IPS DF 6.9 (cell line): ENCODE results near the gene RIN3.

ENCODE experiments used
- DNase-seq: peaks from one replicate; pipeline ENCODE4 v3.0.0-alpha.2; 2013; ENCODE audit warnings: low read depth, low spot score
- H3K27ac ChIP-seq: one replicate; pipeline ENCODE4 v1.5.1; 2013; ENCODE audit warnings: low read length, control low read depth
- H3K27me3 ChIP-seq: 2 replicates; pipeline ENCODE4 v1.6.1; 2013; ENCODE audit warnings: mild to moderate bottlenecking, low read length; ENCODE audit not compliant: control insufficient read depth, insufficient read depth
- H3K36me3 ChIP-seq: 2 replicates; pipeline ENCODE4 v1.6.1; 2013; ENCODE audit warnings: low read length; ENCODE audit not compliant: control insufficient read depth, insufficient read depth
- H3K4me1 ChIP-seq: 2 replicates; pipeline ENCODE4 v1.6.1; 2013; ENCODE audit warnings: low read length; ENCODE audit not compliant: control insufficient read depth, insufficient read depth
- H3K4me3 ChIP-seq: 2 replicates; pipeline ENCODE4 v1.5.1; 2013; ENCODE audit warnings: mild to moderate bottlenecking, low read length
- H3K9me3 ChIP-seq: 2 replicates; pipeline ENCODE4 v1.6.1; 2013; ENCODE audit warnings: low read length, inconsistent platforms; ENCODE audit not compliant: control insufficient read depth, insufficient read depth
- WGBS: extraction: QIAGEN DNeasy Blood & Tissue Kit; methylation state at CpG from one replicate; pipeline ENCODE4 v1.1.7; 2013; ENCODE audit warnings: mixed read lengths, missing lambda C conversion rate; ENCODE audit not compliant: insufficient read length, insufficient coverage; 5-methylcytosine and 5-hydroxymethylcytosine counted together

The RIN3 gene

DNA sequence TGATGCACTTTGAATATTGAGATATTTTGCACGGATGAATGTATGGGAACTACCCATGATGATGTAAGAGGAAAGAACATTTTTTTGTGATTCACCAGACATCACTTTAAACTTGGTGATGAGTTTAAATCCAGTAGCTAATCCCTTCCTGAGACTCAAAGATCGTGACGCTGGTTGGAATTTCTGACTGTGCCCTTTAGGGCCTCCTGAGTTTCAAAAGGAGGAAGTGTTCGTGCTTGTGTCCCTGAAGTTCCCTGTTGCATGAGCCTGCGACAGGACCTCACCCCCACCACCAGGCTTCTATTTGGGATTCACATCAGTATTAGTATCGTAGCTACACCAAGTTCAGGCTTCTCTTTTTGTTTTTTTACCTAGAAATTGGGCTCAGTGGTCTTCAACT is 18.6 kb upstream of the RIN3 start:
- no peak for DNase-seq
- H3K9me3 ChIP-seq = no peaks in the 10 kb centered on the region

DNA sequence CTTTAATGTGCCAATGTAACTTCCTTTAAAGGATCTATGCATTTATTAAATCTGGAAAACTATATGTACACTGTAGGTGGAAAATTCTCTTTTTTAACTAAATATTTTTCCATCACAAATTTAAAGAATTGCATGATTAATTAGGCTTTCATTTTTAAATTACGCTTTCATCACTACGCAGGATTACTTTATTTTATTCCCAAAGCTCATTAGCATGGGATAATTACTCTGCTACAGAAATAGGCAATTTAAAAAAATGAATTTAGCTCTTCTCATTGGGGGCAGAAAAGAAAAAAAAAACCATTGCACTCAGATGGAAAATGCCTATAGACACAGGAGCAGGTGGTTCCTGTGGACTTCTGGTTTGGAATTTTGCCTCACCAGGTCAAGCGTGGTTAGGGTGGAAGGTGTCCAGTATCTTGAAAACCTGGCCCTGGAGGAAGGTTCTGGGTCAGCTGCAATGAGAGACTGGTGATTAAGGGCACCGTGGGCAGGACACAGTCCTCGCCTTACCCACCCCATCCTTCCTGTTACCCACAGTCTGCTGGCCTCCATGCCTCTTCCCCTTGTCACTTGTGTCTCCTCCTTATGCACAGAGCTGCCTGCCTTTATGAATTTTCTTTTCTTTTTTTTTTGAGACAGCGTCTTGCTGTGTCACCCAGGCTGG is 17.3 kb upstream of the RIN3 start:
- H3K27ac ChIP-seq = no peak overlapping the region
- no peak for DNase-seq
- WGBS = 100% methylated on average over 2 of the region's 6 CpGs

More for the DNA sequence above, 18.6 kb upstream of the RIN3 start:
- Histone ChIP-seq H3K36me3 (no peaks in the 10 kb centered on the region), H3K27me3 (no peaks in the 10 kb centered on the region), H3K4me3 (no peak overlapping the region), H3K27ac (no peak overlapping the region), H3K4me1 (no peaks in the 10 kb centered on the region)
- 100% methylated on average over 1 of the region's 6 CpGs for WGBS

DNA sequence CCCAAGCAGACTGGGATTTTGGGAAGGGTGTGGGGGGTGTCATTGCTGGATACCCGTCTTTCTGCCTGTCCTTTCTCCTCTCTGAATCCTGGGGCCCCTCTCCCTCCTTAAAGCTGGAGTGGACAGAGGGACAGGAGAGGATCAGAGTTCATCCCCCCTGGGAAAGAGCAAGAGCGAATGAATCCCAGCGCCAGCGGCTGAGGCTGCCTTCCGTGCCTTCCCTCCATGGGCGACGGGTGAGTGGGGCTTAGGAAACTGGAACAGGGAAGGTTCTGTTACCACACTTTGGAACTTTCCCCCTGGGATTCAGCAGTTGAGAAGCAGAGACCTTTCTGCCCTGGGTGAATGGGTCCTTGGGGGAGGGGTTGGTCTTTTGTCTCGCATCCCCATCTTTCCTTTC is 16.2 kb upstream of the RIN3 start:
- no peaks in the 10 kb centered on the region for H3K27me3 ChIP-seq
- no peak for DNase-seq

More for the DNA sequence above, 17.3 kb upstream of the RIN3 start:
- Histone ChIP-seq H3K4me1 (no peaks in the 10 kb centered on the region), H3K27me3 (no peaks in the 10 kb centered on the region), H3K9me3 (no peaks in the 10 kb centered on the region), H3K4me3 (no peak overlapping the region), H3K36me3 (no peaks in the 10 kb centered on the region)

DNA sequence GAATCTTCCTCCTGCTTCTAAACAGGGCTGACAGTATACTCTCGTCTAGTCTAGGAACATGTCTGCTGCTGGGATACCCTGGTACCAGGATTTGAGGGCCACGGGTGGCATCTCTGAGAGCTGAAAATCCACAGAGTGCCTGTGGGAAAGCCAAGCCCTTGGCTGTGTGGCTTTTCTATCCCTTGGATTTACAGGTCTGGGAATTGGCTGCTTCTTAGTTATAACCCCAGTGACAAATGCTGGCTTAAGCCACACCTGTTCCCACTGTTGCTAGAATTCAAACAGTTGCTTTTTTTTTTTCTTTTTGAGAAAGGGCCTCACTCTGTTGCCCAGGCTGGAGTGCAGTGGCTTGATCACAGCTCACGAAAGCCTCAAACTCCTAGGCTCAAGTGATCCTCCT is 14.3 kb upstream of the RIN3 start:
- WGBS = no CpG with 5 or more reads among the region's 3 CpGs
- Histone ChIP-seq H3K27me3 (no peaks in the 10 kb centered on the region), H3K9me3 (no peaks in the 10 kb centered on the region), H3K4me1 (0 out of 2 replicates have a peak, but pooled peaks cover 2% of the 10 kb centered on the region), H3K4me3 (no peak overlapping the region), H3K27ac (no peak overlapping the region), H3K36me3 (no peaks in the 10 kb centered on the region)
- no peak for DNase-seq

More for the DNA sequence above, 16.2 kb upstream of the RIN3 start:
- H3K36me3 ChIP-seq = no peaks in the 10 kb centered on the region
- H3K4me3 ChIP-seq = no peak overlapping the region
- H3K27ac ChIP-seq = no peak overlapping the region
- WGBS = no CpG with 5 or more reads among the region's 8 CpGs
- no peaks in the 10 kb centered on the region for H3K9me3 ChIP-seq
- no peaks in the 10 kb centered on the region for H3K4me1 ChIP-seq

DNA sequence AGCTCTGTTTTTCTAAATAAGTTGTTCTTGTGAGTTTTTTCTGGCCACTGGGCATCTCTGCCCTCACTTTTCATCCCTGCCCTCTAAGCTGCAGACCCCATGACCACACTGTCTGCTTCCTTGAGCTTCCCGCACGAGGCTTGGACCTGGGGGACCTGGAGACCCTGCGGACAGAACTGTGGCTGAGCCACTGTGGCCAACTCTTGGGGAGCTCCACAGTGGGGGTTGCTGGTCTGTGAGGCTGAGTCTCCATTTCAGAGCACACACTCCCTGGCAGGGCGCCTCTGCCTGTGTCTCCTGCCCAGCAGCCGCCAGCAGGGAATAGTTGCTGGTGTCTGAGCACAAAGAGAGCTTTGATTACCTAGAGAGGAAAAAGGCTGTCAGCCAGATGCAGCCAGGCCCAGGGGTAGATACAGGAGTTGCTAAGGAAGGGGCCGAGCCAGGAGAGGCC is 13.1 kb upstream of the RIN3 start:
- no peaks in the 10 kb centered on the region for H3K9me3 ChIP-seq
- H3K36me3 ChIP-seq = no peaks in the 10 kb centered on the region
- 0 out of 2 replicates have a peak, but pooled peaks cover 2% of the 10 kb centered on the region for H3K4me1 ChIP-seq
- no peak overlapping the region for H3K27ac ChIP-seq
- no peak for DNase-seq
- no peak overlapping the region for H3K4me3 ChIP-seq
- H3K27me3 ChIP-seq = no peaks in the 10 kb centered on the region
- WGBS = no CpG with 5 or more reads among the region's 6 CpGs

DNA sequence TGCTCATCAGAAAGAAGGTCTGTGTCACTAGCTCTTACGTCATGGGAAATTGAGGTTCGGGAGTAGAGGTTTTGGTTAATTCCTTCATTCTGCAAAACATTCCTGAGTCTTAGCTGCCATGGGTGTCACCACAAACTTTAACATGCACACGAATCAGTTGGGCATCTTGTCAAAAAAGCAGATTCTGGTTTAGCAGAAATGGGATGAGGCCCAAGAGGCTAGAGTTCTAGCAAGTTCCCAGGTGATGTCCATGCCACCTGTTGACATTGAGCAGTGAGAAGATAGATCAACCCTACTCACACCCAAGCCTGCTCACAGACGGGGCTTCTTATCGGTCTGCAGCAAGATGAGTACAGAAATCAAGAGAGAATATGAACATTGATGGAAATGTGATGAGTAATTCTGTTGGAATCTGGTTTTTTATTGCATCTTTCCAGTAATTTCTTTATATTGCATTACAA is 11.7 kb upstream of the RIN3 start:
- no peak overlapping the region for H3K27ac ChIP-seq
- no peak for DNase-seq
- WGBS = no CpG with 5 or more reads among the region's 5 CpGs

DNA sequence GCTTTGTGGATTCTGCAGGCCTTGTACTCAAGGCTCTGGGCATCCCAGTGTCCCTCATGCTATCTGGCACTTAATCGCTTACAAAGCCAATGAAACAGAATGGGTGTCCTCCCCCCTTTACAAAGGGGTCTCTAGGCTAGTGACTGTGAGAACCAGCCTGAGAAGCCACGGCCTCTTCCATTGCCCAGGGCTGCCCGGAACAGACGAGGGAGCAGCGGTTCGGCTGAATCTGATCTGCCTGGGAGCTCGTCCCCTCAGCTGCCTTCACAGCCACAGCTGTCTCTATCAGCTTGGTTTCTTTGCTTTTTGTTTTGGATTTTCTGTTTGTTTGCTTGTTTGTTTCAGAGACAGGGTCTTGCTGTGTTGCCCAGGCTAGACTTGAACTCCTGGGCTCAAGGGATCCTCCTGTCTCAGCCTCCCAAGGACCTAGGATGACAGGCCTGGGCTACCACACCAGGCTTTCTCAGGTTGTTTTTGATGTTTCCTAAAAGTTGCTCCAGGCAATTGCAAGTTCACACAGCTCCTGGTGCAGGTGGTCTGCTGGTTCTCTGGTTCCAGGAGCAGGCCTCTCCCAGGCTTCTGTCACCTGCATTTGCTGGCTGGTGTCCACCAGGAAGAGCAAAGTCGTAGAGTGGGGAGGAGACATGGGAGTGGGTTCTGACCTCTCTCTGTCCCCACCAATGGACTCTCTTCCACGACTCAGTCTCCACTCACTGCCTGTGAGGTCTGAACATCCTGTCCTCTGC is 10.9 kb upstream of the RIN3 start:
- WGBS = no CpG with 5 or more reads among the region's 9 CpGs
- H3K27ac ChIP-seq = no peak overlapping the region
- 0 out of 2 replicates have a peak, but pooled peaks cover 2% of the 10 kb centered on the region for H3K4me1 ChIP-seq

More for the DNA sequence above, 11.7 kb upstream of the RIN3 start:
- H3K4me3 ChIP-seq = no peak overlapping the region
- H3K36me3 ChIP-seq = no peaks in the 10 kb centered on the region
- 0 out of 2 replicates have a peak, but pooled peaks cover 2% of the 10 kb centered on the region for H3K4me1 ChIP-seq
- H3K27me3 ChIP-seq = no peaks in the 10 kb centered on the region
- H3K9me3 ChIP-seq = no peaks in the 10 kb centered on the region

DNA sequence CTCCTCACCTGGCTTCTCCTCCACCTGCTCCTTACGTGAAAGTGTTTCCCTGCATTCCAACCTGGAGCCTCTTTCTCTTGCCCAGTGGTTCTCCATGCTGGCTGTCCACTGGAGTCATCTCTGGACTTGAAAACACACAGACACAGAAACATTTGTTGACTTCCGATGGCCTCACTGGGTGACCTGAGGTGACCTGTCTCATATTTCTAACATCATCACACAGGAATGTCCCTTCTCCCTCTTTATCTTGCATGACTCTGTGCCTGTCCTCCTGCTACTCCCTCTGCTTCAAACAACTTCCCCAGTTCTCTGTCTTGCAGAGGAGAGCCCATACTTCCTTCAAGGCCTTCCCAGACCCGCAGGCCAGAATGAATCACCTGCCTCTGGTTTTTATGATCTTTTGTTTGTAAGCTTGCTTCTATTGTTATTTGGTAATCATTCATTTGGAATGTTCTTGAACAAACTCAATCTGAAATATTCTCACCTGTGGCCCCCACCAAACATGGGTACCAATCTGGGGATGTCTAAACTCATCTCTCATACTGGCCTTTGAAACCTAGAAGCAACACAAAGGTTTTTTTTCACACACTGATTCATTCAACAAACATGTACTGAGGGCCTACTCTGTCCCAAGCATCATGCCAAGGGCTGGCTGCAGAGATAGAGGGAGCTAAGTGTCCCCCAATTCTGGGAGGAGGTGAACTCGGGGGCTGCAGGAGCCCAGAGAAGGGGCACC is 9.7 kb upstream of the RIN3 start:
- H3K27me3 ChIP-seq = no peaks in the 10 kb centered on the region
- H3K4me3 ChIP-seq = no peak overlapping the region
- no peak overlapping the region for H3K27ac ChIP-seq
- H3K9me3 ChIP-seq = no peaks in the 10 kb centered on the region
- no CpG with 5 or more reads among the region's 4 CpGs for WGBS
- no peak for DNase-seq
- no peaks in the 10 kb centered on the region for H3K36me3 ChIP-seq
- H3K4me1 ChIP-seq = 0 out of 2 replicates have a peak, but pooled peaks cover 2% of the 10 kb centered on the region

More for the DNA sequence above, 10.9 kb upstream of the RIN3 start:
- Histone ChIP-seq H3K36me3 (no peaks in the 10 kb centered on the region), H3K9me3 (no peaks in the 10 kb centered on the region), H3K4me3 (no peak overlapping the region), H3K27me3 (no peaks in the 10 kb centered on the region)
- DNase-seq = no peak

DNA sequence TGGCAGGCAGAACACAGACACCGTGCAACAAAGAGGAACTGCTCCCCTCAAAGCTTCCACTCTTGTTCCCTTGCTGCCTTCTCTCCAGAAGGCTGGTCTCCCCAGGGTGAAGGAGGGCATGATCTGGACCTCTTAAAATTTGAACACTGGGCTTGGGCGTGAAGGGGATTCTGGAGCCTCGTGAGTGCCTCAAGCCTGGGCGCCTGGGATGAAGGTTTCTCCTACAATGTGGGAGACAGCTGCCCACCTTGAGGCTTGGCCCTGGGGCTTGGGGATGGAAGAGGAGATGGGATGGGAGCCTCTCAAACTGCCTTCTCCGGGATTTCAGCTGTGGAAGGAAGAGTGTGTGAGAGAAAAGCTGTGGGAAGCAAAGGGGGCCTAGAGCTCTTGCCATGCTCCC is 7.8 kb upstream of the RIN3 start:
- WGBS = no CpG with 5 or more reads among the region's 5 CpGs
- Histone ChIP-seq H3K9me3 (no peaks in the 10 kb centered on the region), H3K27ac (no peak overlapping the region), H3K36me3 (no peaks in the 10 kb centered on the region), H3K4me3 (no peak overlapping the region), H3K4me1 (0 out of 2 replicates have a peak, but pooled peaks cover 2% of the 10 kb centered on the region), H3K27me3 (no peaks in the 10 kb centered on the region)
- no peak for DNase-seq

GRCh38 chr14:92506231-92506630 is 7.3 kb upstream of the RIN3 start:
- Histone ChIP-seq H3K27me3 (no peaks in the 10 kb centered on the region), H3K36me3 (no peaks in the 10 kb centered on the region), H3K4me3 (no peak overlapping the region), H3K9me3 (no peaks in the 10 kb centered on the region), H3K4me1 (0 out of 2 replicates have a peak, but pooled peaks cover 2% of the 10 kb centered on the region), H3K27ac (no peak overlapping the region)
- DNase-seq = no peak
- no CpG with 5 or more reads among the region's 3 CpGs for WGBS
